Activated CD8-positive, alpha-beta memory T cell treated with anti-CD3 and anti-CD28 coated beads for 36 hours (primary cell): ENCODE results near the gene KISS1. TPM values are rescaled to one million over a fixed set of nuclear protein-coding genes. Genes with fewer than 3 reads are reported as not detected.
"Not testable (repeated sequence)": the region's sequence is repeated elsewhere in the genome, so short reads cannot be mapped to it uniquely, and the experiment has no call there.

ENCODE experiments used
- CTCF ChIA-PET: fragments of 350-600 bp; sonication (Branson Sonifier 250); formaldehyde crosslinking; loops from one replicate; lab custom pipeline; 2021; ENCODE audit warnings: antibody characterized with exemption; lab: Charles Lee
- POLR2A ChIA-PET: fragments of 350-600 bp; sonication (Branson Sonifier 250); formaldehyde crosslinking; loops from one replicate; lab custom pipeline; 2021; ENCODE audit warnings: antibody characterized with exemption; lab: Charles Lee
- total RNA-seq, 2 experiments: library from RNA; stranded (reverse); gene quantifications; one replicate each; pipeline ENCODE4 v1.2.3, GENCODE V29; 2021

The KISS1 gene
- total RNA-seq: not detected

GRCh38 chr1:204196068-204196795 lies at the start of gene KISS1:
Gene KISS1 (minus strand): TSS chr1:204196491. CDS start chr1:204192876, 3,615 bp downstream.
- POLR2A ChIA-PET: no interaction called here
- CTCF ChIA-PET: no interaction called here

GRCh38 chr1:204242920-204243319 lies 46.6 kb upstream of the KISS1 start:
- CTCF ChIA-PET: no interaction called here
- POLR2A ChIA-PET: interaction anchor here (0.6 to 1.1 kb wide), 2 partner anchors 33 to 423 kb away, joined by 3 to 6 read pairs; no protein-coding TSS in a partner anchor

GRCh38 chr1:204241914-204242313 lies 45.6 kb upstream of the KISS1 start:
- ChIA-PET POLR2A (interaction anchor here (1.1 kb wide), 1 partner anchor 32 kb away, joined by 3 read pairs; no protein-coding TSS in a partner anchor), CTCF (no interaction called here)

GRCh38 chr1:204241050-204241449 lies 44.8 kb upstream of the KISS1 start:
- CTCF ChIA-PET: no interaction called here
- POLR2A ChIA-PET: no interaction called here

GRCh38 chr1:204240233-204240632 lies 43.9 kb upstream of the KISS1 start:
- POLR2A ChIA-PET: no interaction called here
- CTCF ChIA-PET: no interaction called here

GRCh38 chr1:204239401-204239800 lies 43.1 kb upstream of the KISS1 start:
- POLR2A ChIA-PET, CTCF ChIA-PET: not testable (repeated sequence)

- POLR2A ChIA-PET, CTCF ChIA-PET: not testable (repeated sequence)
Measured at GRCh38 chr1:204238520-204238919, 42.2 kb upstream of the KISS1 start.

- POLR2A ChIA-PET, CTCF ChIA-PET: not testable (repeated sequence)
Measured at GRCh38 chr1:204237515-204237914, 41.2 kb upstream of the KISS1 start.

- ChIA-PET POLR2A (no interaction called here), CTCF (no interaction called here)
Measured at GRCh38 chr1:204232526-204232925, 36.2 kb upstream of the KISS1 start.

GRCh38 chr1:204230211-204230610 lies 33.9 kb upstream of the KISS1 start:
- ChIA-PET POLR2A (no interaction called here), CTCF (interaction anchor here (0.6 to 1.0 kb wide), 2 partner anchors 23 to 26 kb away, joined by 3 to 4 read pairs; no protein-coding TSS in a partner anchor)

GRCh38 chr1:204228896-204229295 lies 32.6 kb upstream of the KISS1 start:
- ChIA-PET CTCF (no interaction called here), POLR2A (no interaction called here)

- CTCF ChIA-PET: interaction anchor here (1.1 kb wide), 1 partner anchor 21 kb away, joined by 6 read pairs; no protein-coding TSS in a partner anchor
- POLR2A ChIA-PET: no interaction called here
Measured at GRCh38 chr1:204227996-204228785, 31.9 kb upstream of the KISS1 start.

GRCh38 chr1:204227351-204227750 lies 31.1 kb upstream of the KISS1 start:
- ChIA-PET CTCF (interaction anchor here (1.1 kb wide), 1 partner anchor 20 kb away, joined by 6 read pairs; no protein-coding TSS in a partner anchor), POLR2A (no interaction called here)

- POLR2A ChIA-PET: no interaction called here
- CTCF ChIA-PET: no interaction called here
Measured at GRCh38 chr1:204225841-204226735, 29.8 kb upstream of the KISS1 start.

- ChIA-PET POLR2A (no interaction called here), CTCF (no interaction called here)
Measured at GRCh38 chr1:204224655-204225054, 28.4 kb upstream of the KISS1 start.

- ChIA-PET CTCF (no interaction called here), POLR2A (no interaction called here)
Measured at GRCh38 chr1:204223129-204223860, 27.0 kb upstream of the KISS1 start.

GRCh38 chr1:204222764-204223055 lies 26.4 kb upstream of the KISS1 start:
- CTCF ChIA-PET: no interaction called here
- POLR2A ChIA-PET: no interaction called here

- ChIA-PET CTCF (no interaction called here), POLR2A (no interaction called here)
Measured at GRCh38 chr1:204222006-204222763, 25.9 kb upstream of the KISS1 start.
